Rectal smooth muscle tissue (tissue), 1 donor: ENCODE measurements around the gene ZBTB47.

Experiments
- H3K27ac ChIP-seq: one replicate; pipeline ENCODE4 v1.7.0; 2013; ENCODE audit warnings: low read depth, low read length, inconsistent platforms
- H3K27me3 ChIP-seq: one replicate; pipeline ENCODE4 v1.7.0; 2013; ENCODE audit warnings: low read length; ENCODE audit not compliant: control insufficient read depth, insufficient read depth
- H3K36me3 ChIP-seq: one replicate; pipeline ENCODE4 v1.7.0; 2013; ENCODE audit warnings: low read length; ENCODE audit not compliant: control insufficient read depth, insufficient read depth
- H3K4me1 ChIP-seq: one replicate; pipeline ENCODE4 v1.7.0; 2013; ENCODE audit warnings: low read length; ENCODE audit not compliant: control insufficient read depth, insufficient read depth
- H3K4me3 ChIP-seq: one replicate; pipeline ENCODE4 v1.7.0; 2013; ENCODE audit warnings: low read length
- H3K9ac ChIP-seq: one replicate; pipeline ENCODE4 v1.7.0; 2013; ENCODE audit warnings: low read length

ZBTB47 gene

GRCh38 chr3:42662813-42663535 is 9.5 kb downstream of the ZBTB47 start:
- H3K27me3 ChIP-seq, result no peaks in the 10 kb centered on the region
- peaks cover 5% of the 10 kb centered on the region for H3K36me3 ChIP-seq
- peaks cover 24% of the 10 kb centered on the region for H3K4me1 ChIP-seq
- no peak overlapping the region for H3K4me3 ChIP-seq
- H3K9ac ChIP-seq, result no peak overlapping the region
- no peak overlapping the region for H3K27ac ChIP-seq

- Histone ChIP-seq H3K4me1 (peaks cover 24% of the 10 kb centered on the region), H3K27ac (no peak overlapping the region), H3K4me3 (no peak overlapping the region), H3K9ac (no peak overlapping the region), H3K27me3 (no peaks in the 10 kb centered on the region), H3K36me3 (peaks cover 5% of the 10 kb centered on the region)
These were observed 10.3 kb downstream of the ZBTB47 start for GRCh38 chr3:42663581-42664437.

GRCh38 chr3:42664438-42664803 is 10.9 kb downstream of the ZBTB47 start:
- H3K36me3 ChIP-seq, result peaks cover 3% of the 10 kb centered on the region
- H3K27me3 ChIP-seq, result no peaks in the 10 kb centered on the region
- no peak overlapping the region for H3K4me3 ChIP-seq
- H3K4me1 ChIP-seq, result peaks cover 22% of the 10 kb centered on the region
- H3K27ac ChIP-seq, result no peak overlapping the region
- H3K9ac ChIP-seq, result no peak overlapping the region

- H3K27ac ChIP-seq, result no peak overlapping the region
- H3K9ac ChIP-seq, result no peak overlapping the region
- H3K27me3 ChIP-seq, result no peaks in the 10 kb centered on the region
- H3K4me1 ChIP-seq, result peaks cover 15% of the 10 kb centered on the region
- H3K36me3 ChIP-seq, result peaks cover 3% of the 10 kb centered on the region
- no peak overlapping the region for H3K4me3 ChIP-seq
These were observed 11.8 kb downstream of the ZBTB47 start for GRCh38 chr3:42665050-42665878.

- H3K27ac ChIP-seq, result no peak overlapping the region
- H3K4me3 ChIP-seq, result no peak overlapping the region
These were observed 12.5 kb downstream of the ZBTB47 start for GRCh38 chr3:42666022-42666421.

GRCh38 chr3:42666577-42666998 is 13.1 kb downstream of the ZBTB47 start:
- Histone ChIP-seq H3K27ac (no peak overlapping the region), H3K4me1 (peaks cover 13% of the 10 kb centered on the region), H3K9ac (no peak overlapping the region), H3K36me3 (no peaks in the 10 kb centered on the region), H3K4me3 (no peak overlapping the region), H3K27me3 (no peaks in the 10 kb centered on the region)

More at GRCh38 chr3:42666022-42666421, 12.5 kb downstream of the ZBTB47 start:
- no peaks in the 10 kb centered on the region for H3K27me3 ChIP-seq
- no peaks in the 10 kb centered on the region for H3K36me3 ChIP-seq
- H3K4me1 ChIP-seq, result peaks cover 13% of the 10 kb centered on the region
- H3K9ac ChIP-seq, result no peak overlapping the region

- no peaks in the 10 kb centered on the region for H3K36me3 ChIP-seq
- H3K27me3 ChIP-seq, result no peaks in the 10 kb centered on the region
- H3K27ac ChIP-seq, result no peak overlapping the region
- H3K4me3 ChIP-seq, result no peak overlapping the region
- peaks cover 13% of the 10 kb centered on the region for H3K4me1 ChIP-seq
- H3K9ac ChIP-seq, result no peak overlapping the region
These were observed 13.6 kb downstream of the ZBTB47 start for GRCh38 chr3:42667096-42667522.

GRCh38 chr3:42667523-42668412 is 14.3 kb downstream of the ZBTB47 start:
- Histone ChIP-seq H3K27me3 (no peaks in the 10 kb centered on the region), H3K4me1 (peaks cover 13% of the 10 kb centered on the region), H3K9ac (no peak overlapping the region), H3K4me3 (no peak overlapping the region), H3K27ac (no peak overlapping the region), H3K36me3 (no peaks in the 10 kb centered on the region)

- Histone ChIP-seq H3K4me3 (no peak overlapping the region), H3K4me1 (peaks cover 13% of the 10 kb centered on the region), H3K27ac (no peak overlapping the region), H3K9ac (no peak overlapping the region), H3K36me3 (no peaks in the 10 kb centered on the region), H3K27me3 (no peaks in the 10 kb centered on the region)
These were observed 14.9 kb downstream of the ZBTB47 start for GRCh38 chr3:42668413-42668760.

- H3K27ac ChIP-seq, result no peak overlapping the region
- H3K4me3 ChIP-seq, result no peak overlapping the region
- no peaks in the 10 kb centered on the region for H3K27me3 ChIP-seq
- no peaks in the 10 kb centered on the region for H3K36me3 ChIP-seq
- H3K4me1 ChIP-seq, result peaks cover 13% of the 10 kb centered on the region
- H3K9ac ChIP-seq, result no peak overlapping the region
These were observed 15.3 kb downstream of the ZBTB47 start for GRCh38 chr3:42668793-42669217.

GRCh38 chr3:42670051-42670576 is 16.6 kb downstream of the ZBTB47 start:
- H3K4me1 ChIP-seq, result peaks cover 13% of the 10 kb centered on the region
- H3K27ac ChIP-seq, result no peak overlapping the region
- no peaks in the 10 kb centered on the region for H3K27me3 ChIP-seq
- H3K4me3 ChIP-seq, result no peak overlapping the region
- H3K9ac ChIP-seq, result no peak overlapping the region
- no peaks in the 10 kb centered on the region for H3K36me3 ChIP-seq
